ENCODE results near the gene INAVA.

- TF ChIP-seq CTCF (IDR thresholded peaks at IDR 0.05; ENCODE audit: poor library complexity) (no peak), EZH2 (IDR thresholded peaks at IDR 0.05; ENCODE audit: borderline replicate concordance) (no peak), EZH2phosphoT487 (IDR thresholded peaks at IDR 0.05; ENCODE audit: low read depth, severe bottlenecking, unreplicated experiment) (no peak)
These were observed 25.3 kb upstream of the INAVA start for GRCh38 chr1:200869376-200869752.
